GM21786 (cell line): ENCODE data around the gene SCD.
A peak's percentile ranks its signal among the peaks of the same experiment; 100 is the strongest.
"Not testable (repeated sequence)": the region's sequence is repeated elsewhere in the genome, so short reads cannot be mapped to it uniquely, and the experiment has no call there.

Source experiments
- ATAC-seq: cut with Tn5 transposase; IDR thresholded peaks from one replicate; pipeline ENCODE4 v1.9.1; 2021; ENCODE audit not compliant: unreplicated experiment

The SCD gene

GRCh38 chr10:100359529-100360150, 12.6 kb downstream of the SCD start:
- no peak for ATAC-seq

- ATAC-seq, result no peak
Measured at GRCh38 chr10:100360234-100360633, 13.2 kb downstream of the SCD start.

GRCh38 chr10:100362570-100363496, 15.8 kb downstream of the SCD start:
- ATAC-seq, result no peak

GRCh38 chr10:100364175-100364574, 17.1 kb downstream of the SCD start:
- ATAC-seq, result no peak

- no peak for ATAC-seq
Measured at GRCh38 chr10:100364735-100365391, 17.8 kb downstream of the SCD start.

- no peak for ATAC-seq
Measured at GRCh38 chr10:100368721-100369120, 21.7 kb downstream of the SCD start.

- ATAC-seq, result peak; percentile 22
Measured at GRCh38 chr10:100370714-100371481, 23.9 kb downstream of the SCD start.

GRCh38 chr10:100371482-100372027, 24.5 kb downstream of the SCD start:
- ATAC-seq, result no peak

GRCh38 chr10:100372415-100373297, 25.6 kb downstream of the SCD start:
- peak; percentile 1 for ATAC-seq

GRCh38 chr10:100373298-100374199, 26.5 kb downstream of the SCD start:
- peak; percentile 87 for ATAC-seq

GRCh38 chr10:100374200-100374655, 27.2 kb downstream of the SCD start:
- ATAC-seq, result no peak

GRCh38 chr10:100374677-100375353, 27.8 kb downstream of the SCD start:
- not testable (repeated sequence) for ATAC-seq

- ATAC-seq, result not testable (repeated sequence)
Measured at GRCh38 chr10:100376656-100377055, 29.6 kb downstream of the SCD start.

- no peak for ATAC-seq
Measured at GRCh38 chr10:100377830-100378229, 30.8 kb downstream of the SCD start.

- no peak for ATAC-seq
Measured at GRCh38 chr10:100380400-100380799, 33.4 kb downstream of the SCD start.

- ATAC-seq, result no peak
Measured at GRCh38 chr10:100382553-100382952, 35.5 kb downstream of the SCD start.

- ATAC-seq, result no peak
Measured at GRCh38 chr10:100383251-100383650, 36.2 kb downstream of the SCD start.
